Panc1 (cell line): ENCODE data around the gene ACSM6. TPM values are rescaled to one million over a fixed set of nuclear protein-coding genes. Genes with fewer than 3 reads are reported as not detected.
"Not testable (repeated sequence)": the region's sequence is repeated elsewhere in the genome, so short reads cannot be mapped to it uniquely, and the experiment has no call there.

Source experiments
- ATAC-seq: fragments of 200-7000 bp; cut with Tn5 transposase; 2 replicates; pipeline ENCODE4 v1.9.1; 2020; ENCODE audit warnings: mild to moderate bottlenecking, moderate library complexity
- BruUV-seq: library from RNA; stranded (reverse); fragments of 400-500 nt; replicated peaks from 2 replicates; lab custom pipeline; 2021; lab: Mats Ljungman, UMichigan
- CTCF ChIA-PET: fragments of 300-600 bp; sonication (Branson Sonifier 250); formaldehyde crosslinking; loops from one replicate; lab custom pipeline; 2022; ENCODE audit warnings: antibody characterized with exemption; lab: Charles Lee
- POLR2A ChIA-PET: fragments of 300-600 bp; sonication (Branson Sonifier 250); formaldehyde crosslinking; loops from one replicate; lab custom pipeline; 2022; ENCODE audit warnings: antibody characterized with exemption; lab: Charles Lee
- DNase-seq: peaks from one replicate; pipeline ENCODE4 v3.0.0-alpha.2; 2010; ENCODE audit warnings: low read depth, low spot score
- H3K27ac ChIP-seq: 2 replicates; pipeline ENCODE4 v1.5.1; 2011; ENCODE audit warnings: mild to moderate bottlenecking, low read length, inconsistent platforms
- H3K27me3 ChIP-seq: fragments of 200-500 bp; sonication (Bioruptor generic); 2 replicates; pipeline ENCODE4 v1.6.0; 2014; ENCODE audit warnings: low read length, inconsistent platforms; ENCODE audit not compliant: control insufficient read depth, insufficient read depth
- H3K36me3 ChIP-seq: fragments of 200-500 bp; sonication (Bioruptor generic); 2 replicates; pipeline ENCODE4 v1.5.1; 2014; ENCODE audit warnings: inconsistent platforms, mild to moderate bottlenecking, low read length, moderate library complexity; ENCODE audit not compliant: control insufficient read depth, insufficient read depth
- H3K4me1 ChIP-seq: 2 replicates; pipeline ENCODE4 v1.5.1; 2011; ENCODE audit warnings: inconsistent platforms, mild to moderate bottlenecking, low read length, moderate library complexity; ENCODE audit not compliant: control insufficient read depth, insufficient read depth
- H3K4me3 ChIP-seq, 2 experiments: 2 replicates each; pipeline ENCODE4 v1.5.1; 2011 to 2012; ENCODE audit warnings: low read depth in 2 of 2, low read length in 2 of 2, mild to moderate bottlenecking in 2 of 2, inconsistent platforms in 1 of 2, moderate library complexity in 1 of 2
- H3K9me3 ChIP-seq: fragments of 200-500 bp; sonication (Bioruptor generic); 2 replicates; pipeline ENCODE4 v1.5.1; 2014; ENCODE audit warnings: low read depth, mild to moderate bottlenecking, inconsistent platforms, low read length, moderate library complexity; ENCODE audit not compliant: control insufficient read depth, insufficient read depth
- CTCF ChIP-seq: fragments of 450-650 bp; IDR thresholded peaks from 2 replicates; pipeline ENCODE4 v1.5.1; 2017; ENCODE audit warnings: mild to moderate bottlenecking
- POLR2AphosphoS5 ChIP-seq: IDR thresholded peaks from 2 replicates; pipeline ENCODE4 v1.6.1; 2012; ENCODE audit warnings: mild to moderate bottlenecking, low read depth, low read length, moderate library complexity
- REST ChIP-seq, 2 experiments: IDR thresholded peaks; 2 replicates each; pipeline ENCODE4 v1.6.1; 2011 to 2012; ENCODE audit warnings: low read depth in 2 of 2, control low read depth in 1 of 2, low read length in 1 of 2, mild to moderate bottlenecking in 1 of 2, moderate library complexity in 1 of 2; ENCODE audit not compliant: insufficient read depth in 1 of 2
- SIN3A ChIP-seq: IDR thresholded peaks from 2 replicates; pipeline ENCODE4 v1.6.1; 2012; ENCODE audit warnings: low read depth, mild to moderate bottlenecking, low read length, moderate library complexity, borderline replicate concordance; ENCODE audit not compliant: insufficient read depth
- TCF7L2 ChIP-seq: IDR thresholded peaks from 2 replicates; pipeline ENCODE4 v1.6.1; 2011; ENCODE audit warnings: mild to moderate bottlenecking, low read depth, low read length, inconsistent platforms
- in situ Hi-C: cut with HindIII; loops from 2 replicates; pipeline ENCODE4 v1.10.0; 2016; ENCODE audit warnings: low sequenced_read_pairs, low pct_unique_long_range_greater_than_20kb
- intact Hi-C: fragments of 100-400 bp; cut with micrococcal nuclease; formaldehyde crosslinking; loops from one replicate; pipeline ENCODE4 v1.10.0; 2022; ENCODE audit not compliant: unreplicated experiment
- total RNA-seq: library from RNA; stranded (reverse); gene quantifications from one replicate; pipeline ENCODE4 v1.2.1, GENCODE V29; 2021; ENCODE audit not compliant: unreplicated experiment

The ACSM6 gene
- total RNA-seq, 1 experiment from 2014 or later: not detected

- CTCF ChIA-PET: no interaction called here
- ATAC-seq (no peak), DNase-seq (no peak)
- intact Hi-C loops: no loop called here
- Histone ChIP-seq H3K4me1 (no peaks in the 10 kb centered on the region), H3K36me3 (no peaks in the 10 kb centered on the region), H3K4me3 (no peak overlapping the region), H3K27ac (no peak overlapping the region), H3K27me3 (no peaks in the 10 kb centered on the region), H3K9me3 (no peaks in the 10 kb centered on the region)
- BruUV-seq: no TSS peak
- TF ChIP-seq REST (IDR thresholded peaks at IDR 0.05; ENCODE audit: insufficient read depth in 1 of 2, low read depth in 2 of 2, low read length in 1 of 2) (no peak), SIN3A (no peak), TCF7L2 (no peak), CTCF (no peak), POLR2AphosphoS5 (no peak)
- in situ Hi-C loops: no loop called here
- POLR2A ChIA-PET: interaction anchor here (0.5 kb wide), 1 partner anchor 632 kb away, joined by 3 read pairs; no protein-coding TSS in a partner anchor
These were observed 2.0 kb downstream of the ACSM6 start for GRCh38 chr10:95196046-95196445.

- no TSS peak for BruUV-seq
- ChIA-PET POLR2A (no interaction called here), CTCF (interaction anchor here (0.6 to 1.3 kb wide), 2 partner anchors 42 to 46 kb away, joined by 3 to 6 read pairs; no protein-coding TSS in a partner anchor)
- intact Hi-C loops (no loop called here), in situ Hi-C loops (no loop called here)
- Histone ChIP-seq H3K36me3 (no peaks in the 10 kb centered on the region), H3K4me1 (no peaks in the 10 kb centered on the region), H3K4me3 (no peak overlapping the region), H3K27me3 (no peaks in the 10 kb centered on the region), H3K9me3 (no peaks in the 10 kb centered on the region), H3K27ac (no peak overlapping the region)
- DNase-seq: no peak
- ATAC-seq: peak; percentile 72
- no peak for TF ChIP-seq TCF7L2
- TF ChIP-seq SIN3A: no peak
- peak; percentile 55 for TF ChIP-seq CTCF
- TF ChIP-seq POLR2AphosphoS5: no peak
- no peak for TF ChIP-seq REST (IDR thresholded peaks at IDR 0.05; ENCODE audit: insufficient read depth in 1 of 2, low read depth in 2 of 2, low read length in 1 of 2)
These were observed 7.7 kb downstream of the ACSM6 start for GRCh38 chr10:95201736-95202135.

GRCh38 chr10:95202865-95203264 is 8.8 kb downstream of the ACSM6 start:
- POLR2A ChIA-PET, ATAC-seq, intact Hi-C loops: not testable (repeated sequence)

More at GRCh38 chr10:95202865-95203264, 8.8 kb downstream of the ACSM6 start:
- CTCF ChIA-PET: interaction anchor here (1.5 kb wide), 1 partner anchor 40 kb away, joined by 3 read pairs; no protein-coding TSS in a partner anchor
- H3K36me3 ChIP-seq, BruUV-seq, in situ Hi-C loops, H3K4me3 ChIP-seq, H3K9me3 ChIP-seq, H3K27me3 ChIP-seq, H3K27ac ChIP-seq, H3K4me1 ChIP-seq, DNase-seq: not testable (repeated sequence)
